HL-60 (cell line): ENCODE results near the gene WDR83.

ENCODE experiments used
- DNase-seq, 2 experiments: peaks; one replicate each; pipeline ENCODE4 v3.0.0-alpha.2; 2010 to 2020; ENCODE audit warnings: low read depth in 1 of 2, low spot score in 1 of 2
- H3K27ac ChIP-seq: fragments of 250-450 bp; sonication (Bioruptor Pico); replicated peaks from 2 replicates; pipeline ENCODE4 v1.5.1; 2020; ENCODE audit warnings: mild to moderate bottlenecking, moderate library complexity
- H3K27me3 ChIP-seq: fragments of 250-450 bp; sonication (Bioruptor Pico); 2 replicates; pipeline ENCODE4 v1.5.1; 2021; ENCODE audit warnings: mild to moderate bottlenecking, moderate library complexity; ENCODE audit not compliant: insufficient read depth, poor library complexity, severe bottlenecking
- H3K4me3 ChIP-seq: replicated peaks from 2 replicates; pipeline ENCODE4 v1.5.1; 2011; ENCODE audit warnings: mild to moderate bottlenecking, control low read depth, low read length; ENCODE audit not compliant: insufficient read depth
- GABPA ChIP-seq: IDR thresholded peaks from 2 replicates; pipeline ENCODE4 v1.6.1; 2012; ENCODE audit warnings: low read depth
- POLR2AphosphoS5 ChIP-seq: IDR thresholded peaks from 2 replicates; pipeline ENCODE4 v1.6.1; 2012; ENCODE audit warnings: low read depth
- SPI1 ChIP-seq: IDR thresholded peaks from 2 replicates; pipeline ENCODE4 v1.6.1; 2012; ENCODE audit warnings: low read depth, mild to moderate bottlenecking, borderline replicate concordance
- TF ChIP-seq, protein P1 (sequence below): IDR thresholded peaks from 2 replicates; pipeline ENCODE4 v1.6.1; 2012; ENCODE audit warnings: low read depth; ENCODE audit not compliant: insufficient replicate concordance
- TF ChIP-seq, protein P2 (sequence below): IDR thresholded peaks from one replicate; pipeline ENCODE4 v1.5.1; 2011; ENCODE audit warnings: low read length, control low read depth, inconsistent platforms; ENCODE audit not compliant: insufficient read depth

Gene WDR83

DNA sequence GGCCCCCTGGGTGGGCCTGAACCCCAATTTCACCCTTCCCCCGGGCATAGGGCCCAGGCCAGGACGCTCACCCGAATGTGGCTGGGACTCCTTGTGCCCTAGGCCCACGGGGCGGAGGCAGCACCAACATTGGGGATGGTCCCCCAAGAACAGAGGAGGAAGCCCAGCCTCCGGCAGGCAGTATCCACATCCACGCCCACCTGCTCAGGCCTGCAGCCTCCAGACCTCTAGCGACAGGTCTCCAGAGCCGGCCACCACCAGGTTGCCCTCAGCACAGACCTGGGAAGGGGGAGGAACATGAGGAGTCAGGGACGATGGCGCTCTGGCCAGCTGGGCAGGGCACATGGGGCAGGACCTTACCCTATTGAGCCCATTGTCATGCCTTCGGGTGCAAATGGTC is 22.4 kb downstream of the WDR83 start:
- Histone ChIP-seq H3K4me3 (no peak overlapping the region), H3K27me3 (no peaks in the 10 kb centered on the region), H3K27ac (no peak overlapping the region)
- DNase-seq = no peak
- TF ChIP-seq GABPA (no peak), SPI1 (no peak), POLR2AphosphoS5 (no peak)
- TF ChIP-seq, protein P1, sequence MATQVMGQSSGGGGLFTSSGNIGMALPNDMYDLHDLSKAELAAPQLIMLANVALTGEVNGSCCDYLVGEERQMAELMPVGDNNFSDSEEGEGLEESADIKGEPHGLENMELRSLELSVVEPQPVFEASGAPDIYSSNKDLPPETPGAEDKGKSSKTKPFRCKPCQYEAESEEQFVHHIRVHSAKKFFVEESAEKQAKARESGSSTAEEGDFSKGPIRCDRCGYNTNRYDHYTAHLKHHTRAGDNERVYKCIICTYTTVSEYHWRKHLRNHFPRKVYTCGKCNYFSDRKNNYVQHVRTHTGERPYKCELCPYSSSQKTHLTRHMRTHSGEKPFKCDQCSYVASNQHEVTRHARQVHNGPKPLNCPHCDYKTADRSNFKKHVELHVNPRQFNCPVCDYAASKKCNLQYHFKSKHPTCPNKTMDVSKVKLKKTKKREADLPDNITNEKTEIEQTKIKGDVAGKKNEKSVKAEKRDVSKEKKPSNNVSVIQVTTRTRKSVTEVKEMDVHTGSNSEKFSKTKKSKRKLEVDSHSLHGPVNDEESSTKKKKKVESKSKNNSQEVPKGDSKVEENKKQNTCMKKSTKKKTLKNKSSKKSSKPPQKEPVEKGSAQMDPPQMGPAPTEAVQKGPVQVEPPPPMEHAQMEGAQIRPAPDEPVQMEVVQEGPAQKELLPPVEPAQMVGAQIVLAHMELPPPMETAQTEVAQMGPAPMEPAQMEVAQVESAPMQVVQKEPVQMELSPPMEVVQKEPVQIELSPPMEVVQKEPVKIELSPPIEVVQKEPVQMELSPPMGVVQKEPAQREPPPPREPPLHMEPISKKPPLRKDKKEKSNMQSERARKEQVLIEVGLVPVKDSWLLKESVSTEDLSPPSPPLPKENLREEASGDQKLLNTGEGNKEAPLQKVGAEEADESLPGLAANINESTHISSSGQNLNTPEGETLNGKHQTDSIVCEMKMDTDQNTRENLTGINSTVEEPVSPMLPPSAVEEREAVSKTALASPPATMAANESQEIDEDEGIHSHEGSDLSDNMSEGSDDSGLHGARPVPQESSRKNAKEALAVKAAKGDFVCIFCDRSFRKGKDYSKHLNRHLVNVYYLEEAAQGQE = no peak
- TF ChIP-seq, protein P2, sequence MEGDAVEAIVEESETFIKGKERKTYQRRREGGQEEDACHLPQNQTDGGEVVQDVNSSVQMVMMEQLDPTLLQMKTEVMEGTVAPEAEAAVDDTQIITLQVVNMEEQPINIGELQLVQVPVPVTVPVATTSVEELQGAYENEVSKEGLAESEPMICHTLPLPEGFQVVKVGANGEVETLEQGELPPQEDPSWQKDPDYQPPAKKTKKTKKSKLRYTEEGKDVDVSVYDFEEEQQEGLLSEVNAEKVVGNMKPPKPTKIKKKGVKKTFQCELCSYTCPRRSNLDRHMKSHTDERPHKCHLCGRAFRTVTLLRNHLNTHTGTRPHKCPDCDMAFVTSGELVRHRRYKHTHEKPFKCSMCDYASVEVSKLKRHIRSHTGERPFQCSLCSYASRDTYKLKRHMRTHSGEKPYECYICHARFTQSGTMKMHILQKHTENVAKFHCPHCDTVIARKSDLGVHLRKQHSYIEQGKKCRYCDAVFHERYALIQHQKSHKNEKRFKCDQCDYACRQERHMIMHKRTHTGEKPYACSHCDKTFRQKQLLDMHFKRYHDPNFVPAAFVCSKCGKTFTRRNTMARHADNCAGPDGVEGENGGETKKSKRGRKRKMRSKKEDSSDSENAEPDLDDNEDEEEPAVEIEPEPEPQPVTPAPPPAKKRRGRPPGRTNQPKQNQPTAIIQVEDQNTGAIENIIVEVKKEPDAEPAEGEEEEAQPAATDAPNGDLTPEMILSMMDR = no peak

DNA sequence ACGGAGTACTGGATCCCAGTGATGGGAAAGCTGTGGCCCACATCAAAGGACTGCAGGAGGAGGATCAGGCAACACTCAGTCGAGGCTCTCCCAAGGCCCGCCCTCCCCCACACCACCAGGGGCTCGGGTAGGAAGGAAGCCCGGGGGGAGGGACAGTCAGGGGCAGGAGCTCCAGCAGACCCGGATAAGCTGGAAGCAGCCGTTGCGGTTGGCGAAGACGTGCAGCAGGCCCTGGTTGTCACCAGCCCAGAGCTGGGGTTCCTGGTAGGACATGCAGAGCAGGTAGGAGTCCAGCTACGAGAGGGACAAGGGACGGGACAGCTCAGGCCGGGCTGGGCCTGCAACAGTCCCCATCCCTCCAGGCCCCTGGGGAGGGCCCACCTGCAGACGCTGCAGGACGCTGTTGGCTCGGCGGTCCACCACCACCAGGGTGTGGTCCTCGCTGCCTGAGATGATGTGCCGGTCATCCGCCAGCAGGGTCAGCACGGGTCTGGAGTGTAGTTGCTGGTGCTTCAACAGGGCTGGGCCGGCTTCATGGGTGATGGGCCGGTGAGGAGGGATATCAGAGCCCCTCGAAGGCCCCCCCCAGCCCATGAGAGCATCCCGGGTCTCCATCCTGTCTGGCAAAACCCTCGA is 23.1 kb downstream of the WDR83 start:
- no peak for DNase-seq
- H3K27ac ChIP-seq = no peak overlapping the region
- TF ChIP-seq, protein P2 = no peak
- TF ChIP-seq, protein P1 = no peak
- TF ChIP-seq GABPA = no peak
- TF ChIP-seq SPI1 = no peak
- TF ChIP-seq POLR2AphosphoS5 = no peak
- H3K27me3 ChIP-seq = no peaks in the 10 kb centered on the region
- no peak overlapping the region for H3K4me3 ChIP-seq

DNA sequence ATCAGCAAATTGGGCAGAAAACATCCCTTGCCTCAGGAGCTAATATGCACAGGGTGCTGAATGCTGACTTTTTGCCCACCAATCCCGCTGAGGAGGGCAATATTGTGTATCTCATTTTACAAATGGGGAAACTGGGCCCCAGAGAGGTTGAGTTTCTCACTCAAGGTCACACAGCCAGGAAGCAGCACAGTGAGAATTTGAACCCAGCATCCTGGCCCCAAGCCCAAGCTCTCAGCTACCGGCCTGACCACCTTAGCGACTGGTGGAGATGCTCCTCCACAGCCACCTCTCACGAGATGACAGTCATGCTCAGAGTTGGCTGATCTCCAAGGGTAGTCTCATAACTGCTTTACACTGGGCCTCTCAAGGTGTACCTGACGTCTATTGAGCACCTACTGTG is 26.4 kb downstream of the WDR83 start:
- DNase-seq = no peak
- no peak overlapping the region for H3K27ac ChIP-seq
- H3K27me3 ChIP-seq = no peaks in the 10 kb centered on the region
- H3K4me3 ChIP-seq = no peak overlapping the region
- TF ChIP-seq, protein P2 = no peak
- TF ChIP-seq SPI1 (no peak), POLR2AphosphoS5 (no peak)

DNA sequence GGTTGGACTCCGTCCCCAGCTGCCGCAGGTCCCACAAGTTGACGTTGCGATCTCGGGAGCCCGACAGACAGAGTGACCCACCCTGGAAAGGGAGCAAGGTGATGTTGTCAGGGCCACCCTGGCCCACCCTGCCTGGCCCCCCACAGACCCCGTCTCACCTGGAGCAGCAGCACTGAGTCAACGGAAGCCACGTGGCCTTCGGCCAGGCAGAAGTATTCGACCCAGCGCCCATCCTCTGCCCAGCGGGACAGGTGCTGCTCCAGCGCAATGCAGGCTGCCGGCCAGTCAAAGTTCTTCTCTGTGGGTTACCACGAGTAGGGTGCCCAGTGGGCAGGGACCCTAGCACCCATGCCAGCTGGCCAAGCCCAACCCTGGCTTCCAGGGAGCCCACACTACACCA is 28.0 kb downstream of the WDR83 start:
- Histone ChIP-seq H3K27ac (no peak overlapping the region), H3K4me3 (no peak overlapping the region), H3K27me3 (no peaks in the 10 kb centered on the region)
- TF ChIP-seq SPI1 (no peak), GABPA (no peak), POLR2AphosphoS5 (no peak)
- TF ChIP-seq, protein P1 = no peak
- TF ChIP-seq, protein P2 = no peak
- no peak for DNase-seq
